Progenitor cell of endocrine pancreas (in vitro differentiated cells): ENCODE results near the gene SH3PXD2A. TPM values are rescaled to one million over a fixed set of nuclear protein-coding genes. Genes with fewer than 3 reads are reported as not detected.

Experiments used
- DNase-seq: peaks from one replicate; pipeline ENCODE4 v3.0.0; 2021; ENCODE audit warnings: low spot score; ENCODE audit not compliant: unreplicated experiment
- H3K27ac Mint-ChIP-seq: 2 replicates; pipeline ENCODE4 v1.8.0; 2021; ENCODE audit warnings: mild to moderate bottlenecking, moderate library complexity, mixed read lengths
- H3K27me3 Mint-ChIP-seq: 2 replicates; pipeline ENCODE4 v1.8.0; 2021; ENCODE audit warnings: mixed read lengths
- H3K36me3 Mint-ChIP-seq: 2 replicates; pipeline ENCODE4 v1.8.0; 2022; ENCODE audit warnings: mixed read lengths; ENCODE audit not compliant: insufficient read depth
- H3K4me1 Mint-ChIP-seq: 2 replicates; pipeline ENCODE4 v1.8.0; 2021; ENCODE audit warnings: low read depth, mixed read lengths
- H3K4me3 Mint-ChIP-seq: 2 replicates; pipeline ENCODE4 v1.8.0; 2021; ENCODE audit warnings: low read depth, mild to moderate bottlenecking, moderate library complexity, mixed read lengths
- H3K9me3 Mint-ChIP-seq: 2 replicates; pipeline ENCODE4 v1.8.0; 2021; ENCODE audit warnings: low read depth, mixed read lengths
- total RNA-seq: library from RNA; stranded (reverse); gene quantifications from 2 replicates; pipeline ENCODE4 v1.2.1, GENCODE V29; 2021
- TF ChIP-seq, protein P1 (sequence below): fragments of 200-600 bp; sonication (generic); IDR thresholded peaks from one replicate; pipeline ENCODE4 v1.5.0; 2021; ENCODE audit warnings: antibody characterized with exemption, mild to moderate bottlenecking; ENCODE audit not compliant: unreplicated experiment

SH3PXD2A gene
- total RNA-seq, 1 donor from 2014 or later: 28.0 TPM

DNA sequence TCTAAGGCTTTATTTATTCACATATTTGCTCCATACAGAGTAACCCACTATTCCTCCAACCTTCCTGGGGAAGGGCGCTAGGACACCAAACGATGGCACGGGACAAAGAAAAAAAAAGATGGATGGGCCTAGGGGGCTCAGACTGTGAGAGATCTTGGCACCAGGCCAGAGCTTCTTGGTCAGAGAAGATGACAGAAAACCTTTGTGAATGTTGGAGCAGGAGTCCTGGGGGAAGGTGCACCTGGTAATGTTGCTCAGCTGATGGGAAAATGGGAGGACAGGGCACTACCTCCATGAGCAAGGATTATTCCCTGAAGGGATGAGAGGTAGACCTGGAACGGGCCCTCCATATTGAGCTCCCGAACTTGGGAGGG, 1.4 kb upstream of the SH3PXD2A start:
- TF ChIP-seq, protein P1, sequence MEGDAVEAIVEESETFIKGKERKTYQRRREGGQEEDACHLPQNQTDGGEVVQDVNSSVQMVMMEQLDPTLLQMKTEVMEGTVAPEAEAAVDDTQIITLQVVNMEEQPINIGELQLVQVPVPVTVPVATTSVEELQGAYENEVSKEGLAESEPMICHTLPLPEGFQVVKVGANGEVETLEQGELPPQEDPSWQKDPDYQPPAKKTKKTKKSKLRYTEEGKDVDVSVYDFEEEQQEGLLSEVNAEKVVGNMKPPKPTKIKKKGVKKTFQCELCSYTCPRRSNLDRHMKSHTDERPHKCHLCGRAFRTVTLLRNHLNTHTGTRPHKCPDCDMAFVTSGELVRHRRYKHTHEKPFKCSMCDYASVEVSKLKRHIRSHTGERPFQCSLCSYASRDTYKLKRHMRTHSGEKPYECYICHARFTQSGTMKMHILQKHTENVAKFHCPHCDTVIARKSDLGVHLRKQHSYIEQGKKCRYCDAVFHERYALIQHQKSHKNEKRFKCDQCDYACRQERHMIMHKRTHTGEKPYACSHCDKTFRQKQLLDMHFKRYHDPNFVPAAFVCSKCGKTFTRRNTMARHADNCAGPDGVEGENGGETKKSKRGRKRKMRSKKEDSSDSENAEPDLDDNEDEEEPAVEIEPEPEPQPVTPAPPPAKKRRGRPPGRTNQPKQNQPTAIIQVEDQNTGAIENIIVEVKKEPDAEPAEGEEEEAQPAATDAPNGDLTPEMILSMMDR: no peak
- Mint-ChIP-seq H3K4me1 (peaks cover 40% of the 10 kb centered on the region), H3K36me3 (no peaks in the 10 kb centered on the region), H3K27ac (peak overlapping the region; percentile 96), H3K4me3 (peak overlapping the region; percentile 83), H3K27me3 (no peaks in the 10 kb centered on the region), H3K9me3 (no peaks in the 10 kb centered on the region)
- no peak for DNase-seq

GRCh38 chr10:103855852-103856796, 748 bp upstream of the SH3PXD2A start:
- peaks cover 40% of the 10 kb centered on the region for H3K4me1 Mint-ChIP-seq
- H3K36me3 Mint-ChIP-seq: no peaks in the 10 kb centered on the region
- peak overlapping the region; percentile 83 for H3K4me3 Mint-ChIP-seq
- peak; percentile 48 for DNase-seq
- no peaks in the 10 kb centered on the region for H3K9me3 Mint-ChIP-seq
- peak overlapping the region; percentile 96 for H3K27ac Mint-ChIP-seq
- H3K27me3 Mint-ChIP-seq: no peaks in the 10 kb centered on the region
- TF ChIP-seq, protein P1: no peak

DNA sequence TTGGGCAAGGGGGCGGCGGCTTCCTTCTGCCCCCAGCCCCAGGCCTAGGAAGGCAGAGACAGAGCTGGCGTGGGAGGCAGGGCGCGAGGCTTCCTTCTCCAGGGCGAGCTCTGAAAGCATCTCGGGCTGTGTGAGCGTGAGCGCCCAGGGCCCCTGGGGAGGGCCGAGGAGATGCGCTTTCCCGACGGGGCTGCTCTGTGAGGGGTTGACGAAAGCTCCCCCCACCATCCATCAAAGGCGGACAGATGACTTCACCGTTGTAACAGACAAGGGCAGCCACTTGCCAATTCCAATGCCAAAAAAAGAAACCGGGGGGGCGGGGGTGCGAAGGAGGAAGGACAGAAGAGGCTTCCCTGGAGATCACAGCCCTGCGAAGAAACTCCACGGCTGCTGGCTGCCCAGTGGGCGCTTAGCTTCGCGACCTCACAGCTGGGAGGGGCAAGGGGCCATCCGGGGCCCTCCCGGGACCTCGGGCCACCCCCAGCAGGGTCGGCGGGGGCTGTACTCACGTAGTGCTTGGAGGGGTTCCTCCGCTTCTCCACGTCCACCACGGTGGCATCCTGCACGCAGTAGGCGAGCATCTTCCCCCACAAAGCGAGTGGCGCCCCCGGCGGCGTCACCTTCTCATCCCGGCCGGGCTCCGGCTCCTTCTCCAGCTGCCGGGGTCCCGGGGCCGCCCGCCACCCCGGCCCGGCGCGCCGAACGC, 537 bp downstream of the SH3PXD2A start:
- peaks cover 44% of the 10 kb centered on the region for H3K4me1 Mint-ChIP-seq
- peak overlapping the region; percentile 89 for H3K27ac Mint-ChIP-seq
- TF ChIP-seq, protein P1: peak; percentile 47
- peak; percentile 28 for DNase-seq
- H3K4me3 Mint-ChIP-seq: peak overlapping the region; percentile 85
- no peaks in the 10 kb centered on the region for H3K36me3 Mint-ChIP-seq
- H3K27me3 Mint-ChIP-seq: no peaks in the 10 kb centered on the region
- H3K9me3 Mint-ChIP-seq: no peaks in the 10 kb centered on the region

DNA sequence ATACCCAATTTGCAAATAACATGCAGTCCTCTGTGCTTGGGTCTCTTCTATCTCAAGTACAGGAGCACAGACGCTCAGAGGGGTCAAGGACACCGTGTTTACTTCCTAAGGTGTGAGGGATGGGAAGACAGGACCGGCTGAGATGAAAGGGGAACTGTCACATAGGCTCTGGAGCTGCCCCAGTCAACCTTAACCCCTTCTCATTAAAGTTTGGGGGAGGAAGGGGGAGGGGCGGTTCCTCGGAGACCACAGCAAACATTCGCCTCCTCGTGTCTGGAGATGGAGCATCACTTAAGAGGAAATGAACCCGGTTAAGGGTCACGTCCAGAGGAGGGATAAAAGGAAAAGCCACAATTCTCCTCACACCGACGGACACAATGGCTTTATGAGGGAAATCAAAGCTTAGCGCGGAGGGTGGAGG, 1.1 kb downstream of the SH3PXD2A start:
- no peaks in the 10 kb centered on the region for H3K36me3 Mint-ChIP-seq
- TF ChIP-seq, protein P1: no peak
- peak overlapping the region; percentile 89 for H3K27ac Mint-ChIP-seq
- H3K27me3 Mint-ChIP-seq: no peaks in the 10 kb centered on the region
- peak overlapping the region; percentile 85 for H3K4me3 Mint-ChIP-seq
- peaks cover 43% of the 10 kb centered on the region for H3K4me1 Mint-ChIP-seq
- DNase-seq: no peak
- no peaks in the 10 kb centered on the region for H3K9me3 Mint-ChIP-seq
